ENCODE measurements around the gene CCND1. TPM values are rescaled to one million over a fixed set of nuclear protein-coding genes. Genes with fewer than 3 reads are reported as not detected.

The CCND1 gene
- total and polyA plus RNA-seq, 9 of the 15 experiments (the other 6 are each of a cell fraction or from before 2014, with no cell fraction given), result 0.04 to 23.3 (median 3.8) TPM

DNA sequence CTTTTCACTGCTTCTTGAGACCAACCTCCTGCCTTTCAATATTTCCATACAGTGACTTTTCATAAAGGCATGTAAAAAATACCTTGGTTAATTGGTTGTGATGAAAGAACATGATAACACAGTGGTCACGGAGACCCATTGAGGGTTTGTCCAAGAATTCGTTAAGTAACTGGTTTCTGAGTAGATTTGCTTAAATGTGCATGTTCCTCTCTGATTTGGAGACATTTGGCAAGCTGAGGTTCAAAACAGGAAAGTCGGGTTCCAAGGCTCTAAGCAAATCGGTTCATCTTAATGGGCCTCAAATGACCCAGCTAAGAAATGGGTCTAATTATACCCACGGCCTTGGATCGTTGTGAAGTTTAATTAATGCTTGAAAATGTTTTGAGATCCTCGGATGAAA is 36.9 kb upstream of the CCND1 start:
- CTCF ChIA-PET (ENCODE audit: low intra/inter-chr PET ratio), result no interaction called here
- FAIRE-seq (no peak), DNase-seq (ENCODE audit: extremely low read depth in 1 of 4, low spot score in 3 of 4) (no peak), ATAC-seq (no peak)
- no peaks in the 10 kb centered on the region for H3K36me3 ChIP-seq (ENCODE audit: control insufficient read depth, insufficient read depth, low read length)
- POLR2A ChIA-PET, result no interaction called here
- no peak overlapping the region for H3K9ac ChIP-seq (ENCODE audit: insufficient read depth in 1 of 2, low read depth in 2 of 2, low read length in 2 of 2)
- no peak overlapping the region for H3K27ac ChIP-seq (ENCODE audit: extremely low read depth, low read depth, low read length)
- H3K9me1 ChIP-seq (ENCODE audit: control insufficient read depth, insufficient read depth, low read length), result no peaks in the 10 kb centered on the region
- H2AFZ ChIP-seq (ENCODE audit: low read depth, low read length), result no peak overlapping the region
- WGBS (ENCODE audit: insufficient coverage, low coverage, missing lambda C conversion rate), result 2% methylated on average over 7 of the region's 7 CpGs
- TF ChIP-seq, protein P1, sequence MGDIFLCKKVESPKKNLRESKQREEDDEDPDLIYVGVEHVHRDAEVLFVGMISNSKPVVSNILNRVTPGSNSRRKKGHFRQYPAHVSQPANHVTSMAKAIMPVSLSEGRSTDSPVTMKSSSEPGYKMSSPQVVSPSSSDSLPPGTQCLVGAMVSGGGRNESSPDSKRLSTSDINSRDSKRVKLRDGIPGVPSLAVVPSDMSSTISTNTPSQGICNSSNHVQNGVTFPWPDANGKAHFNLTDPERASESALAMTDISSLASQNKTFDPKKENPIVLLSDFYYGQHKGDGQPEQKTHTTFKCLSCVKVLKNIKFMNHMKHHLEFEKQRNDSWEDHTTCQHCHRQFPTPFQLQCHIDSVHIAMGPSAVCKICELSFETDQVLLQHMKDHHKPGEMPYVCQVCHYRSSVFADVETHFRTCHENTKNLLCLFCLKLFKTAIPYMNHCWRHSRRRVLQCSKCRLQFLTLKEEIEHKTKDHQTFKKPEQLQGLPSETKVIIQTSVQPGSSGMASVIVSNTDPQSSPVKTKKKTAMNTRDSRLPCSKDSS (IDR thresholded peaks at IDR 0.05; ENCODE audit: low read depth, partially characterized antibody), result no peak
- peak; percentile 56; the same call in 1 of the 2 replicates for TF ChIP-seq BMI1 (IDR thresholded peaks at IDR 0.05; ENCODE audit: low read length)
- TF ChIP-seq RHOXF2B (CRISPR knock-in tag; conservative IDR thresholded peaks at IDR 0.05), result no peak
- no peak for TF ChIP-seq PTBP1 (IDR thresholded peaks at IDR 0.05; ENCODE audit: low read depth, low read length)
- TF ChIP-seq ZFP36 (IDR thresholded peaks at IDR 0.05; ENCODE audit: low read depth, low read length, partially characterized antibody), result peak; percentile 23
- no peaks in the 10 kb centered on the region for H3K4me1 ChIP-seq (replicated peaks in 1 of 2; ENCODE audit: control insufficient read depth in 2 of 2, insufficient read depth in 2 of 2, low read length in 2 of 2)
- in situ Hi-C loops (cut with MboI) (no loop called here), intact Hi-C loops (cut with micrococcal nuclease) (no loop called here)
- H3K9me3 ChIP-seq (replicated peaks; ENCODE audit: control insufficient read depth, insufficient read depth, low read depth, low read length), result no peaks in the 10 kb centered on the region
- H3K4me2 ChIP-seq (ENCODE audit: insufficient read depth, low read length), result no peak overlapping the region
- H3K4me3 ChIP-seq, result no peak overlapping the region
- H3K79me2 ChIP-seq (ENCODE audit: control insufficient read depth, insufficient read depth, low read length), result no peaks in the 10 kb centered on the region
- no TSS peak for BruUV-seq (replicated peaks)
- peaks cover 35 to 75% of the 10 kb centered on the region in 2 experiments for H3K27me3 ChIP-seq (ENCODE audit: control insufficient read depth in 2 of 2, insufficient read depth in 2 of 2, low read length in 2 of 2)
- no peaks in the 10 kb centered on the region; the same call in 1 of the 2 replicates for H4K20me1 ChIP-seq (replicated peaks; ENCODE audit: control insufficient read depth, insufficient read depth, low read length)
